Measurements from ENCODE around the gene MAST4.

The MAST4 gene

GRCh38 chr5:66976108-66976507 lies 379.9 kb downstream of the MAST4 start:
- POLR2A ChIA-PET: no interaction called here

GRCh38 chr5:66979738-66980137 lies 383.5 kb downstream of the MAST4 start:
- no peaks in the 10 kb centered on the region for H3K36me3 ChIP-seq (ENCODE audit: control insufficient read depth in 2 of 2, insufficient read depth in 1 of 2, low read length in 2 of 2)
- ChIA-PET CTCF (interaction anchor here (0.9 to 2.7 kb wide), 3 partner anchors 8 to 177 kb away, joined by 3 to 24 read pairs (median 4); no protein-coding TSS in a partner anchor), POLR2A (no interaction called here)
- H3K27ac ChIP-seq (ENCODE audit: extremely low read depth, low read depth, low read length): no peak overlapping the region
- no peaks in the 10 kb centered on the region for H3K9me3 ChIP-seq (ENCODE audit: control insufficient read depth, insufficient read depth, low read depth, low read length)
- H3K4me3 ChIP-seq (ENCODE audit: low read depth, low read length): no peak overlapping the region
- H3K4me1 ChIP-seq (ENCODE audit: control insufficient read depth, insufficient read depth, low read length): peaks cover 39% of the 10 kb centered on the region
- TF ChIP-seq PRDM1 (tag by site-specific recombination; IDR thresholded peaks at IDR 0.05): no peak
- TF ChIP-seq ZNF600 (tag by site-specific recombination; IDR thresholded peaks at IDR 0.05): peak; percentile 82
- TF ChIP-seq ZNF843 (tag by site-specific recombination; IDR thresholded peaks at IDR 0.05): no peak
- peak; percentile 40; the same call in 1 of the 2 replicates for TF ChIP-seq ZBTB21 (tag by site-specific recombination; IDR thresholded peaks at IDR 0.05)
- TF ChIP-seq ZNF701 (tag by site-specific recombination; IDR thresholded peaks at IDR 0.05): no peak
- no peak for TF ChIP-seq ZNF529 (tag by site-specific recombination; IDR thresholded peaks at IDR 0.05; ENCODE audit: insufficient replicate concordance)
- no peak for TF ChIP-seq KLF8 (tag by site-specific recombination; IDR thresholded peaks at IDR 0.05)
- TF ChIP-seq BCL6B (tag by site-specific recombination; IDR thresholded peaks at IDR 0.05): no peak
- TF ChIP-seq ZNF76 (tag by site-specific recombination; IDR thresholded peaks at IDR 0.05; ENCODE audit: borderline replicate concordance, low read depth): no peak
- TF ChIP-seq TCF7L2 (IDR thresholded peaks at IDR 0.05; ENCODE audit: borderline replicate concordance, low read depth, low read length): no peak
- no peak for TF ChIP-seq ZNF48 (tag by site-specific recombination; IDR thresholded peaks at IDR 0.05)
- no peak for TF ChIP-seq ZNF513 (tag by site-specific recombination; IDR thresholded peaks at IDR 0.05)
- TF ChIP-seq ZNF366 (tag by site-specific recombination; conservative IDR thresholded peaks at IDR 0.05): no peak
- no peak for TF ChIP-seq PATZ1 (tag by site-specific recombination; IDR thresholded peaks at IDR 0.05)
- peak; percentile 89 for TF ChIP-seq ATF2 (tag by site-specific recombination; IDR thresholded peaks at IDR 0.05; ENCODE audit: low read depth)
- no peak for TF ChIP-seq ZNF621 (tag by site-specific recombination; IDR thresholded peaks at IDR 0.05)
- no peak for TF ChIP-seq ZNF335 (tag by site-specific recombination; conservative IDR thresholded peaks at IDR 0.05)
- TF ChIP-seq ZNF146 (tag by site-specific recombination; IDR thresholded peaks at IDR 0.05): no peak
- peak; percentile 8; the same call in 1 of the 2 replicates for TF ChIP-seq PRDM6 (tag by site-specific recombination; IDR thresholded peaks at IDR 0.05)

More at GRCh38 chr5:66976108-66976507, 379.9 kb downstream of the MAST4 start:
- TF ChIP-seq ZNF529 (tag by site-specific recombination; IDR thresholded peaks at IDR 0.05; ENCODE audit: insufficient replicate concordance) (no peak), ZNF555 (tag by site-specific recombination; conservative IDR thresholded peaks at IDR 0.05) (no peak), ZNF266 (tag by site-specific recombination; IDR thresholded peaks at IDR 0.05; ENCODE audit: low read depth) (no peak), IKZF3 (tag by site-specific recombination; IDR thresholded peaks at IDR 0.05) (no peak), ZBTB1 (tag by site-specific recombination; IDR thresholded peaks at IDR 0.05) (no peak), ZNF175 (tag by site-specific recombination; IDR thresholded peaks at IDR 0.05) (no peak), ZNF561 (tag by site-specific recombination; IDR thresholded peaks at IDR 0.05; ENCODE audit: borderline replicate concordance) (no peak), ZNF155 (tag by site-specific recombination; IDR thresholded peaks at IDR 0.05) (no peak), ZNF692 (tag by site-specific recombination; IDR thresholded peaks at IDR 0.05) (no peak), ZNF626 (tag by site-specific recombination; IDR thresholded peaks at IDR 0.05) (no peak), ZFP37 (tag by site-specific recombination; IDR thresholded peaks at IDR 0.05) (no peak), ZFP69B (tag by site-specific recombination; IDR thresholded peaks at IDR 0.05) (no peak)
- CTCF ChIA-PET: interaction anchor here (0.6 kb wide), 1 partner anchor 818 kb away, joined by 3 read pairs; no protein-coding TSS in a partner anchor
- Histone ChIP-seq H3K4me3 (ENCODE audit: low read depth, low read length) (no peak overlapping the region), H3K27ac (ENCODE audit: extremely low read depth, low read depth, low read length) (no peak overlapping the region), H3K36me3 (ENCODE audit: control insufficient read depth in 2 of 2, insufficient read depth in 1 of 2, low read length in 2 of 2) (no peaks in the 10 kb centered on the region), H3K9me3 (ENCODE audit: control insufficient read depth, insufficient read depth, low read depth, low read length) (no peaks in the 10 kb centered on the region), H3K4me1 (ENCODE audit: control insufficient read depth, insufficient read depth, low read length) (peaks cover 16% of the 10 kb centered on the region)
